Hepatocyte (in vitro differentiated cells): ENCODE results near the gene ANTXR2. TPM values are rescaled to one million over a fixed set of nuclear protein-coding genes. Genes with fewer than 3 reads are reported as not detected.

Source experiments
- DNase-seq: peaks from one replicate; pipeline ENCODE4 v3.0.0-alpha.2; 2016; ENCODE audit warnings: low spot score
- H2AFZ ChIP-seq: fragments of 200-600 bp; sonication (generic); 2 replicates; pipeline ENCODE4 v1.6.0; 2016; ENCODE audit warnings: antibody characterized with exemption, mild to moderate bottlenecking
- H3K27ac ChIP-seq: fragments of 200-600 bp; sonication (generic); 2 replicates; pipeline ENCODE4 v1.5.1; 2016; ENCODE audit warnings: mild to moderate bottlenecking
- H3K27me3 ChIP-seq: fragments of 200-600 bp; sonication (generic); 2 replicates; pipeline ENCODE4 v1.6.1; 2016
- H3K36me3 ChIP-seq: fragments of 200-600 bp; sonication (generic); replicated peaks from 2 replicates; pipeline ENCODE4 v1.5.1; 2016; ENCODE audit warnings: low read depth; ENCODE audit not compliant: insufficient read depth
- H3K4me1 ChIP-seq: fragments of 200-600 bp; sonication (generic); 2 replicates; pipeline ENCODE4 v1.5.1; 2016; ENCODE audit warnings: mild to moderate bottlenecking, moderate library complexity; ENCODE audit not compliant: insufficient read depth
- H3K4me2 ChIP-seq: fragments of 200-600 bp; sonication (generic); 2 replicates; pipeline ENCODE4 v1.6.0; 2016
- H3K4me3 ChIP-seq: fragments of 200-600 bp; sonication (generic); 2 replicates; pipeline ENCODE4 v1.5.1; 2016; ENCODE audit warnings: mild to moderate bottlenecking
- H3K79me2 ChIP-seq: fragments of 200-600 bp; sonication (generic); 2 replicates; pipeline ENCODE4 v1.6.0; 2017; ENCODE audit warnings: mild to moderate bottlenecking
- H3K9me2 ChIP-seq: fragments of 200-600 bp; sonication (generic); replicated peaks from 2 replicates; pipeline ENCODE4 v1.6.0; 2017; ENCODE audit warnings: mild to moderate bottlenecking; ENCODE audit not compliant: insufficient read depth
- H3K9me3 ChIP-seq: fragments of 200-600 bp; sonication (generic); 2 replicates; pipeline ENCODE4 v1.5.1; 2016; ENCODE audit warnings: low read depth, mild to moderate bottlenecking
- H4K20me1 ChIP-seq: fragments of 200-600 bp; sonication (generic); 2 replicates; pipeline ENCODE4 v1.6.0; 2016; ENCODE audit warnings: mild to moderate bottlenecking; ENCODE audit not compliant: insufficient read depth, poor library complexity, severe bottlenecking
- CTCF ChIP-seq: fragments of 200-600 bp; sonication (generic); IDR thresholded peaks from 2 replicates; pipeline ENCODE4 v1.5.1; 2016; ENCODE audit warnings: antibody characterized with exemption, mild to moderate bottlenecking; ENCODE audit not compliant: poor library complexity
- EZH2 ChIP-seq: fragments of 200-600 bp; sonication (generic); IDR thresholded peaks from 2 replicates; pipeline ENCODE4 v1.6.1; 2016; ENCODE audit warnings: antibody characterized with exemption, mild to moderate bottlenecking, borderline replicate concordance
- EZH2phosphoT487 ChIP-seq: fragments of 200-600 bp; sonication (generic); IDR thresholded peaks from one replicate; pipeline ENCODE4 v1.6.1; 2018; ENCODE audit warnings: antibody characterized with exemption, mild to moderate bottlenecking, low read depth, moderate library complexity; ENCODE audit not compliant: unreplicated experiment, severe bottlenecking
- WGBS: methylation state at CpG from one replicate; pipeline ENCODE4 v1.1.6; 2016; ENCODE audit warnings: low lambda C conversion rate; ENCODE audit errors: missing lambda C conversion rate; 5-methylcytosine and 5-hydroxymethylcytosine counted together
- polyA plus RNA-seq: library from polyadenylated mRNA; unstranded; fragments of >200 nt; fragmentation: Nextera tagmentation; extraction: Ambion mirVana; gene quantifications from 2 replicates; pipeline ENCODE4 v1.2.1, GENCODE V29; 2016
- total RNA-seq: library from RNA; depleted of rRNA; stranded (reverse); fragments of >200 nt; gene quantifications from 2 replicates; pipeline ENCODE4 v1.2.3, GENCODE V29; 2014

ANTXR2 gene
- total and polyA plus RNA-seq, 2 experiments from 2014 or later, result 25.2 to 46.5 TPM

- no peaks in the 10 kb centered on the region for H3K36me3 ChIP-seq
- H3K27ac ChIP-seq, result no peak overlapping the region
- H4K20me1 ChIP-seq, result no peaks in the 10 kb centered on the region
- no peaks in the 10 kb centered on the region for H3K27me3 ChIP-seq
- H3K9me2 ChIP-seq, result no peaks in the 10 kb centered on the region
- DNase-seq, result no peak
- WGBS, result 89% methylated on average over 4 of the region's 4 CpGs
- H3K4me3 ChIP-seq, result no peak overlapping the region
- H3K9me3 ChIP-seq, result no peaks in the 10 kb centered on the region
- no peaks in the 10 kb centered on the region for H3K4me1 ChIP-seq
- no peaks in the 10 kb centered on the region for H3K79me2 ChIP-seq
- no peak overlapping the region for H2AFZ ChIP-seq
- no peak overlapping the region for H3K4me2 ChIP-seq
- TF ChIP-seq EZH2 (no peak), EZH2phosphoT487 (no peak), CTCF (no peak)
These were observed 18.7 kb downstream of the ANTXR2 start for GRCh38 chr4:80054375-80054774.

- WGBS, result 77% methylated on average over 1 of the region's 1 CpG
- no peaks in the 10 kb centered on the region for H3K36me3 ChIP-seq
- DNase-seq, result no peak
- H4K20me1 ChIP-seq, result no peaks in the 10 kb centered on the region
- no peaks in the 10 kb centered on the region for H3K9me3 ChIP-seq
- no peak overlapping the region for H3K4me2 ChIP-seq
- H3K79me2 ChIP-seq, result no peaks in the 10 kb centered on the region
- no peak overlapping the region for H3K27ac ChIP-seq
- H3K27me3 ChIP-seq, result no peaks in the 10 kb centered on the region
- TF ChIP-seq CTCF (no peak), EZH2phosphoT487 (no peak), EZH2 (no peak)
- H3K4me3 ChIP-seq, result no peak overlapping the region
- H3K9me2 ChIP-seq, result no peaks in the 10 kb centered on the region
- H2AFZ ChIP-seq, result no peak overlapping the region
- no peaks in the 10 kb centered on the region for H3K4me1 ChIP-seq
These were observed 19.7 kb downstream of the ANTXR2 start for GRCh38 chr4:80053140-80053910.

- no peak overlapping the region for H3K27ac ChIP-seq
- H3K9me2 ChIP-seq, result no peaks in the 10 kb centered on the region
- no peaks in the 10 kb centered on the region for H3K36me3 ChIP-seq
- TF ChIP-seq EZH2 (no peak), EZH2phosphoT487 (no peak)
- no peak overlapping the region for H3K4me2 ChIP-seq
- H3K9me3 ChIP-seq, result no peaks in the 10 kb centered on the region
- no peaks in the 10 kb centered on the region for H3K79me2 ChIP-seq
- DNase-seq, result no peak
- no peaks in the 10 kb centered on the region for H4K20me1 ChIP-seq
- H3K4me3 ChIP-seq, result no peak overlapping the region
- H2AFZ ChIP-seq, result no peak overlapping the region
- H3K27me3 ChIP-seq, result no peaks in the 10 kb centered on the region
- 91% methylated on average over 7 of the region's 7 CpGs for WGBS
- H3K4me1 ChIP-seq, result no peaks in the 10 kb centered on the region
These were observed 23.1 kb downstream of the ANTXR2 start for GRCh38 chr4:80049813-80050534.

DNA sequence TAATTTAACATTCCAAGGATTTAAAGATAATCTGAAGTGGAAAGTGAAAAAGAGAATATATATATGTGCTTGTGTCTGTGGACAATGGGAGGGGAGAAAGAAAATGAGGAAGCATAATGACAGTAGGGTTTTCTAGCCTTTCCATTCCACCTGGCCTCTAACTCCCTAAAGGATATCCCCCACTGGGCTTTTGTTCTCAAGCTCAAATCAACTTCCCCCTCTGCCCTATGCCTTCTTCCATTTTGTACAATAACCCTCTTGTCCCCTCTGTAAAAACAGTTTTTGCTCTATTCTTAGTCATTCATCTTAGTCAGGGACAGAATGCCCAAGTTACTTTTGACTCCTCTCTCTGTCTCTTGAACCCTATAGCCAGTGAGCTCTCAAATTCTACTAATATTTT is 23.6 kb downstream of the ANTXR2 start:
- no peak overlapping the region for H3K4me3 ChIP-seq
- H3K4me1 ChIP-seq, result no peaks in the 10 kb centered on the region
- no peaks in the 10 kb centered on the region for H3K36me3 ChIP-seq
- no peaks in the 10 kb centered on the region for H3K79me2 ChIP-seq
- H3K4me2 ChIP-seq, result no peak overlapping the region
- TF ChIP-seq EZH2phosphoT487, result no peak
- no peak for TF ChIP-seq CTCF
- TF ChIP-seq EZH2, result no peak
- H3K27me3 ChIP-seq, result no peaks in the 10 kb centered on the region
- no peak for DNase-seq
- no peak overlapping the region for H2AFZ ChIP-seq
- no peaks in the 10 kb centered on the region for H3K9me2 ChIP-seq
- no peak overlapping the region for H3K27ac ChIP-seq
- no peaks in the 10 kb centered on the region for H3K9me3 ChIP-seq
- no peaks in the 10 kb centered on the region for H4K20me1 ChIP-seq
